ENCODE measurements around the gene TGIF2.

Gene TGIF2

GRCh38 chr20:36546111-36546736 lies 27.2 kb upstream of the TGIF2 start:
- H4K20me1 ChIP-seq (ENCODE audit: low read depth, low read length) = no peaks in the 10 kb centered on the region
- H3K9ac ChIP-seq (ENCODE audit: low read length) = no peak overlapping the region
- no peak overlapping the region for H3K4me2 ChIP-seq (ENCODE audit: low read depth, low read length, poor library complexity, severe bottlenecking)
- H3K9me2 ChIP-seq (replicated peaks; ENCODE audit: insufficient read depth, low read length) = no peaks in the 10 kb centered on the region
- H3F3A ChIP-seq (ENCODE audit: insufficient read depth) = no peaks in the 10 kb centered on the region
- no peak overlapping the region for H2AFZ ChIP-seq (ENCODE audit: low read depth, low read length, severe bottlenecking)
- H3K36me3 ChIP-seq (ENCODE audit: low read length) = no peaks in the 10 kb centered on the region
- no peaks in the 10 kb centered on the region for H3K27me3 ChIP-seq (ENCODE audit: low read length)
- no peak overlapping the region for H3K27ac ChIP-seq (ENCODE audit: low read depth, low read length)
- TF ChIP-seq EZH2phosphoT487 (conservative IDR thresholded peaks at IDR 0.05; ENCODE audit: low read length) = no peak
- TF ChIP-seq, protein P1, sequence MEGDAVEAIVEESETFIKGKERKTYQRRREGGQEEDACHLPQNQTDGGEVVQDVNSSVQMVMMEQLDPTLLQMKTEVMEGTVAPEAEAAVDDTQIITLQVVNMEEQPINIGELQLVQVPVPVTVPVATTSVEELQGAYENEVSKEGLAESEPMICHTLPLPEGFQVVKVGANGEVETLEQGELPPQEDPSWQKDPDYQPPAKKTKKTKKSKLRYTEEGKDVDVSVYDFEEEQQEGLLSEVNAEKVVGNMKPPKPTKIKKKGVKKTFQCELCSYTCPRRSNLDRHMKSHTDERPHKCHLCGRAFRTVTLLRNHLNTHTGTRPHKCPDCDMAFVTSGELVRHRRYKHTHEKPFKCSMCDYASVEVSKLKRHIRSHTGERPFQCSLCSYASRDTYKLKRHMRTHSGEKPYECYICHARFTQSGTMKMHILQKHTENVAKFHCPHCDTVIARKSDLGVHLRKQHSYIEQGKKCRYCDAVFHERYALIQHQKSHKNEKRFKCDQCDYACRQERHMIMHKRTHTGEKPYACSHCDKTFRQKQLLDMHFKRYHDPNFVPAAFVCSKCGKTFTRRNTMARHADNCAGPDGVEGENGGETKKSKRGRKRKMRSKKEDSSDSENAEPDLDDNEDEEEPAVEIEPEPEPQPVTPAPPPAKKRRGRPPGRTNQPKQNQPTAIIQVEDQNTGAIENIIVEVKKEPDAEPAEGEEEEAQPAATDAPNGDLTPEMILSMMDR (IDR thresholded peaks at IDR 0.05; ENCODE audit: insufficient read depth, low read length, poor library complexity, severe bottlenecking) = no peak
- H3K4me3 ChIP-seq (ENCODE audit: insufficient read depth, low read length, poor library complexity, severe bottlenecking) = no peak overlapping the region
- no peaks in the 10 kb centered on the region for H3K79me2 ChIP-seq (ENCODE audit: insufficient read depth, low read length)
- H3K9me3 ChIP-seq (ENCODE audit: insufficient read depth, low read length) = no peaks in the 10 kb centered on the region

GRCh38 chr20:36547186-36548005 lies 26.0 kb upstream of the TGIF2 start:
- Histone ChIP-seq H3K79me2 (ENCODE audit: insufficient read depth, low read length) (no peaks in the 10 kb centered on the region), H3K4me2 (ENCODE audit: low read depth, low read length, poor library complexity, severe bottlenecking) (no peak overlapping the region), H4K20me1 (ENCODE audit: low read depth, low read length) (no peaks in the 10 kb centered on the region), H3K36me3 (ENCODE audit: low read length) (no peaks in the 10 kb centered on the region), H3K27me3 (ENCODE audit: low read length) (no peaks in the 10 kb centered on the region), H3K4me3 (ENCODE audit: insufficient read depth, low read length, poor library complexity, severe bottlenecking) (no peak overlapping the region), H3F3A (ENCODE audit: insufficient read depth) (no peaks in the 10 kb centered on the region), H3K27ac (ENCODE audit: low read depth, low read length) (no peak overlapping the region), H3K9me2 (replicated peaks; ENCODE audit: insufficient read depth, low read length) (no peaks in the 10 kb centered on the region), H3K9me3 (ENCODE audit: insufficient read depth, low read length) (no peaks in the 10 kb centered on the region), H2AFZ (ENCODE audit: low read depth, low read length, severe bottlenecking) (no peak overlapping the region), H3K9ac (ENCODE audit: low read length) (no peak overlapping the region)
- no peak for TF ChIP-seq EZH2phosphoT487 (conservative IDR thresholded peaks at IDR 0.05; ENCODE audit: low read length)
- TF ChIP-seq, protein P1 (IDR thresholded peaks at IDR 0.05; ENCODE audit: insufficient read depth, low read length, poor library complexity, severe bottlenecking) = no peak

DNA sequence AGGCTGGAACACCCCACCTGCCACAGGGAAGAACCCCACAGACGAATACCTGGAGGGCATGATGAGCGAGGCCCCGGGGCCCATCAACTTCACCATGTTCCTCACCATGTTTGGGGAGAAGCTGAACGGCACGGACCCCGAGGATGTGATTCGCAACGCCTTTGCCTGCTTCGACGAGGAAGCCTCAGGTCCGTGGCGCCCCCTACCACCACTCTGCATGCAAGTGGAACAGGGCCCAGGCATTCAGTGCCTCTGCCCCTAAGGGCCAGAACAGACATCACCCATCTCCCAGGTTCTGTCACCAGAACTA lies 25.4 kb upstream of the TGIF2 start:
- Histone ChIP-seq H3K4me2 (ENCODE audit: low read depth, low read length, poor library complexity, severe bottlenecking) (no peak overlapping the region), H3K9me2 (replicated peaks; ENCODE audit: insufficient read depth, low read length) (no peaks in the 10 kb centered on the region), H2AFZ (ENCODE audit: low read depth, low read length, severe bottlenecking) (no peak overlapping the region), H3K9ac (ENCODE audit: low read length) (no peak overlapping the region), H3K9me3 (ENCODE audit: insufficient read depth, low read length) (no peaks in the 10 kb centered on the region), H3K4me3 (ENCODE audit: insufficient read depth, low read length, poor library complexity, severe bottlenecking) (no peak overlapping the region), H4K20me1 (ENCODE audit: low read depth, low read length) (no peaks in the 10 kb centered on the region), H3K36me3 (ENCODE audit: low read length) (no peaks in the 10 kb centered on the region), H3K27ac (ENCODE audit: low read depth, low read length) (no peak overlapping the region), H3F3A (ENCODE audit: insufficient read depth) (no peaks in the 10 kb centered on the region), H3K27me3 (ENCODE audit: low read length) (no peaks in the 10 kb centered on the region), H3K79me2 (ENCODE audit: insufficient read depth, low read length) (no peaks in the 10 kb centered on the region)
- TF ChIP-seq, protein P1 (IDR thresholded peaks at IDR 0.05; ENCODE audit: insufficient read depth, low read length, poor library complexity, severe bottlenecking) = no peak

Measured in SU-DHL-6 (cell line).